Fibroblast of villous mesenchyme (primary cell): ENCODE measurements around the gene PAPPA. TPM values are rescaled to one million over a fixed set of nuclear protein-coding genes. Genes with fewer than 3 reads are reported as not detected.

Experiments
- DNase-seq: peaks from one replicate; pipeline ENCODE4 v3.0.0-alpha.2; 2010; ENCODE audit warnings: low read depth
- H3K4me3 ChIP-seq: 2 replicates; pipeline ENCODE4 v1.5.1; 2011; ENCODE audit warnings: low read depth, mild to moderate bottlenecking, low read length
- CTCF ChIP-seq: IDR thresholded peaks from 2 replicates; pipeline ENCODE4 v1.5.1; 2012; ENCODE audit warnings: low read depth, mild to moderate bottlenecking, low read length; ENCODE audit not compliant: insufficient read depth
- total RNA-seq: library from RNA; depleted of rRNA; stranded (reverse); fragments of >200 nt; gene quantifications from 2 replicates; pipeline ENCODE4 v1.2.3, GENCODE V29; 2012

The PAPPA gene
- total RNA-seq, 1 donor = 104 TPM

DNA sequence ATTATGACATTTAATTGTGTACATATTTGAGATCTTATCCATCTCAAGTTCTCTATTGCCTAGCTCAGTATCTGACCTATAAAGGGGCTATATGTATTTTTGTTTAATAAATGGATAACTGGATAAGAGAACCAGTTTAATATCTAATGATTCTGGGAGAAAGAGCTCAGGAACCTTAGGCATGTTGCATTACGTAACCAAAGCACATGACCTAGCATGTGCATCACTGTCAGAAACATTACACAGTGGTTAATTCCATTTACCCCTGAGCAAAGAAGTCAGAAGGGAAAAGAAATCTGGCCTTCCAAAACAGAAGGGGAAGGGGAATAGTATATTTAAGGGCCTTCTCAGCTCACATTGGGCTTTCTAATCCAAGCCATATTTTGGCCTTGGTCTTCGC is 12.3 kb downstream of the PAPPA start:
- TF ChIP-seq CTCF = no peak
- peak; percentile 77 for DNase-seq
- H3K4me3 ChIP-seq = no peak overlapping the region

GRCh38 chr9:116166713-116167112 is 13.1 kb downstream of the PAPPA start:
- peak; percentile 42 for TF ChIP-seq CTCF
- DNase-seq = no peak
- H3K4me3 ChIP-seq = no peak overlapping the region

DNA sequence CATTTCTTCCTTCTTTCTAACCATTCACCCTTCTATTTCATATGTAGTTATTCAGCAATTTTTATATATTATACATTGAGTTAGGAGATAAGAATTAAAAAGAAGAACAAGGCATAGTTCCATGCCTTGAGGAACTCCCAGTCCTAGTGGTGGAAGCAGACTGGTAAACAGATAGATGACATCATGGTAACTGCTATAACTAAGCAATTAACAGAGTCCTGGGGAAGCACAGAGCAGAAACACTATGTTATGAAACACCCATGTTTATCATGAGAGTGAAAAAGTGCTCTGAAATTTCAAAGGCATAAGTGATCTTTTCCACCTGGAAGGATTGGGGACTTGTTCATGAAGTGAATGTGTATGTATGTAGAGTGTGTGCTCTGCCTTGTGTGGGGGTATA is 14.6 kb downstream of the PAPPA start:
- DNase-seq = peak; percentile 69
- TF ChIP-seq CTCF = peak; percentile 11
- H3K4me3 ChIP-seq = no peak overlapping the region

DNA sequence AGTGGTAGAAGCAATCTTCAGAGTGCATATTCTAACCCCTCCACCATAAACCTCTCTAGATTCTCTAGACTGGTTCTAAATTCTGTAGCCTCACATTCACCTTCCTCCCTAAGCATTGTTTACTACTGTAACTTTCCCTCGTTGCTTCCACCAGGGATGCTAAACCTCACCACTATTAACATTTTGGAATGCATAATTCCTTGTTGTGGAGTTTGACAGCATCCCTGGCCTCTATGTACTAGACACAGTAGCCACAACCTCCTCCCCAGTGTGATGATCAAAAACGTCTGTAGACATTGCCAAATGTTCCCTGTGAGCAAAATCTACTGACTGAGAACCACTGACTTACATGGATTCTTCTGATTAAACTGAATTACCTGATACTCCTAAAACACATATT is 18.6 kb downstream of the PAPPA start:
- no peak overlapping the region for H3K4me3 ChIP-seq
- DNase-seq = no peak
- no peak for TF ChIP-seq CTCF

DNA sequence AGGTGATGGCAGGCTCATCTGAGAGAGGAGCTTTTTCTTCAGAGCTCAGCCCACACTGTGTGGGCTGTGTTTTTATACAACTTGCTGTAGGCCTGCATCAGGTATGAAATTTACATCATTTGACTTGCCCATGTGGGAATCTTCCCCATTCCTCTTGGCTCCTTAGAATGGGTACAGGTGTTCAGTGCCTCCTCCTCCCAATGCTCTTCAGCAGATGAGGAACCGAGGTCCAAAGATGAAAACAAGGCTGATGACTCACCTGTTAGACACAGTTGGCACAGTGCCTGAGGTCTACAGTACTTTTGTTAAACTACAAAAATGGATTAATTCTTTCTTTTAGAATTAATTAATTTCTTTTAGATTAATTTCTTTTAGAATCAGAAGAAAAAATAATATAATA is 20.8 kb downstream of the PAPPA start:
- peak; percentile 47 for DNase-seq
- no peak overlapping the region for H3K4me3 ChIP-seq
- no peak for TF ChIP-seq CTCF

DNA sequence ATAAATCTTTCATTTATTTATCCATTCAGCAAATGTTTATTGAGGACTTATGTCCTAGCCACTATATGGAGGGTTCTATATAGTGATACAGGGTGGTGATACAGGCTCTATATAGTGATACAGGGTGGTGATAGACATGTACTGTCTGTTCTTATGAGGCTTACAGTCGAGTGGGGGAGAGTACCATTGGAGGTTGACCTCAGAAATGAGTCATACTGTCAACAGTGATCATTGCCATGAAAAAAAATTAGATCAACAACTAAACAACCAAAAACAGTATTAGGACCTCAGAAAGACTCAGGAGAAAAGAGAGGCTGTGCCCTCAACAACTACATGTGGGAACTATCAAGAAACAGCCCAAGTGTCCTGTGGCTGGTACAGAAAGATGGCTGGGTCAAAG is 22.0 kb downstream of the PAPPA start:
- no peak overlapping the region for H3K4me3 ChIP-seq
- TF ChIP-seq CTCF = no peak
- DNase-seq = peak; percentile 64

DNA sequence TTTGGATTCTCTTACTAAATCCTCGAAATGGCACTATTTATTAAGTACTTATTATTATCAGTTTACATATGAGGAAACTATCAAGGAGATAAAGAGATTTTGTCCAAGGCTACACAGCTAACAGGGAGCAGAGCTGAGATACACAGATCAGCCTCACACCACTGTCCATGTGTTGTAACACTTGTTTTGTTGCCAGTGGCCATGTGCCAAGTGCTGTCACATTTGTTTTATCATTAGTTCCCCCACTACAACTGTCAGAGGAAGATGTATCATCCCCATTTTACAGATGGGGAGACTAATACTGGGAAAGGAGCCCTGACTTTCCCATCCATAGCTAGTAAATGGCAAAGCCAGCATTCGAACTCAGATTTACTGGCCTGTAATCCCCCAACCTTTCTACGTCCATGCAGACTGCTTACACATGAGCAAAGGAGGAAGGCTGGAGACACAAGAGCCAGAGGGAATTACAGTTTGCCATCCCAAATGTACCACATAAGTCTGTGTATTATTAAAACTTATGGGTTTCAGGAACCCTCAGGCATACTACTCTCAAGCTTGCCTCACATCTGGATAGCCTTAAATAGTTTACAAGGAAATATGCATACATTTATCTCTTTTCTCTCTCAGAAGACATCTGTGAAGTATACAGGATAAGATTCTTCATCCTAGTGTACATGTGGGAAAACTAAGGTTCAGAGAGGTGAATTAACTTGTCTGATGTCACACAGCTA is 25.1 kb downstream of the PAPPA start:
- no peak for TF ChIP-seq CTCF
- peak; percentile 63 for DNase-seq
- no peak overlapping the region for H3K4me3 ChIP-seq
